Gastroesophageal sphincter (tissue), 3 donors: ENCODE measurements around the gene FOLR1.

ENCODE experiments used
- EP300 ChIP-seq: sonication (generic); formaldehyde crosslinking; IDR thresholded peaks from one replicate; pipeline ENCODE4 v1.6.1; 2017; ENCODE audit warnings: antibody characterized with exemption, mild to moderate bottlenecking
- TF ChIP-seq, protein P1 (sequence below), 4 experiments: fragments of 200-600 bp in 2 of 4; fragments of 450-650 bp in 2 of 4; sonication (generic) in 1 of 4; IDR thresholded peaks; one replicate each; pipeline ENCODE4 v1.5.1; 2017 to 2019; ENCODE audit warnings: antibody characterized with exemption in 4 of 4, mild to moderate bottlenecking in 2 of 4, moderate library complexity in 2 of 4

DNA sequence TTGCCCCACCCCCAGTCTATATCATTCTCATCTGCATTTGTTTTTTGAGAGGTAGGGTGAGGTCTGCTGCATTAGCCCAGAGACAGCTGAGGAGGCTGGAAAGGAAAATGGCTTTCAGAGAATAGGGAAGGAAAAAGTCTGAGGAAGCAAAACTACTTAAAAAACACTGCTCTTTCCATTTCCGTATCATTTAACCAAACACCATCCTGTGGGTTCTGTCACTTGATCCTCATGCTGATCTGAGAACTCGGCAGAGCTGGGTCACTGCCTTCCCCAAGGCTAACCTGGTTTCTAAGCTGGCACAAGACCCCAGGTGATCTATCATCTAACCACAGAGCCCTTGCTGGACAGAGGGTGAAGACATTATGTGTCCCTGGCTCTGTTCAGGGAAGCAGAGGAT lies 25.9 kb downstream of the FOLR1 start:
- TF ChIP-seq, protein P1, sequence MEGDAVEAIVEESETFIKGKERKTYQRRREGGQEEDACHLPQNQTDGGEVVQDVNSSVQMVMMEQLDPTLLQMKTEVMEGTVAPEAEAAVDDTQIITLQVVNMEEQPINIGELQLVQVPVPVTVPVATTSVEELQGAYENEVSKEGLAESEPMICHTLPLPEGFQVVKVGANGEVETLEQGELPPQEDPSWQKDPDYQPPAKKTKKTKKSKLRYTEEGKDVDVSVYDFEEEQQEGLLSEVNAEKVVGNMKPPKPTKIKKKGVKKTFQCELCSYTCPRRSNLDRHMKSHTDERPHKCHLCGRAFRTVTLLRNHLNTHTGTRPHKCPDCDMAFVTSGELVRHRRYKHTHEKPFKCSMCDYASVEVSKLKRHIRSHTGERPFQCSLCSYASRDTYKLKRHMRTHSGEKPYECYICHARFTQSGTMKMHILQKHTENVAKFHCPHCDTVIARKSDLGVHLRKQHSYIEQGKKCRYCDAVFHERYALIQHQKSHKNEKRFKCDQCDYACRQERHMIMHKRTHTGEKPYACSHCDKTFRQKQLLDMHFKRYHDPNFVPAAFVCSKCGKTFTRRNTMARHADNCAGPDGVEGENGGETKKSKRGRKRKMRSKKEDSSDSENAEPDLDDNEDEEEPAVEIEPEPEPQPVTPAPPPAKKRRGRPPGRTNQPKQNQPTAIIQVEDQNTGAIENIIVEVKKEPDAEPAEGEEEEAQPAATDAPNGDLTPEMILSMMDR (IDR thresholded peaks at IDR 0.05): no peak
- no peak for TF ChIP-seq EP300
